HepG2 (cell line): Measurements from ENCODE around the gene RSKR. TPM values are rescaled to one million over a fixed set of nuclear protein-coding genes. Genes with fewer than 3 reads are reported as not detected.

Experiments
- AKNA ChIP-seq: sonication (generic); formaldehyde crosslinking; IDR thresholded peaks from 2 replicates; pipeline ENCODE4 v1.4.0; 2020; ENCODE audit warnings: missing genetic modification reagents, borderline replicate concordance
- GLI4 ChIP-seq: sonication (generic); formaldehyde crosslinking; IDR thresholded peaks from 2 replicates; pipeline ENCODE4 v1.5.1; 2020; ENCODE audit warnings: missing genetic modification reagents, mild to moderate bottlenecking, moderate library complexity, borderline replicate concordance
- HDAC2 ChIP-seq: sonication (generic); formaldehyde crosslinking; IDR thresholded peaks from 2 replicates; pipeline ENCODE4 v1.4.0; 2020; ENCODE audit warnings: missing genetic modification reagents
- IKZF5 ChIP-seq: IDR thresholded peaks from 2 replicates; pipeline ENCODE4 v1.6.1; 2018; ENCODE audit warnings: missing genetic modification reagents, mild to moderate bottlenecking, missing compliant biosample characterization
- ISL2 ChIP-seq: sonication (generic); formaldehyde crosslinking; IDR thresholded peaks from 2 replicates; pipeline ENCODE4 v1.5.0; 2020; ENCODE audit warnings: missing genetic modification reagents
- KLF16 ChIP-seq, 2 experiments: sonication (generic) in 1 of 2; formaldehyde crosslinking in 1 of 2; IDR thresholded peaks; 2 replicates each; pipeline versions ENCODE4 v1.6.1 to v1.8.0; 2016 to 2023; ENCODE audit warnings: missing genetic modification reagents in 2 of 2, missing compliant biosample characterization in 1 of 2
- MEIS1 ChIP-seq: sonication (generic); formaldehyde crosslinking; IDR thresholded peaks from 2 replicates; pipeline ENCODE4 v1.9.0; 2021; ENCODE audit warnings: mild to moderate bottlenecking, missing genetic modification reagents, moderate library complexity, borderline replicate concordance
- PBX2 ChIP-seq: IDR thresholded peaks from 2 replicates; pipeline ENCODE4 v1.6.1; 2016; ENCODE audit warnings: control low read depth
- RBAK ChIP-seq: sonication (generic); formaldehyde crosslinking; IDR thresholded peaks from 2 replicates; pipeline ENCODE4 v1.5.1; 2020; ENCODE audit warnings: mild to moderate bottlenecking, missing genetic modification reagents
- SRF ChIP-seq: IDR thresholded peaks from 2 replicates; pipeline ENCODE4 v1.6.1; 2011; ENCODE audit warnings: mild to moderate bottlenecking, low read depth, low read length, moderate library complexity
- STAT5B ChIP-seq: sonication (generic); formaldehyde crosslinking; IDR thresholded peaks from 2 replicates; pipeline ENCODE4 v1.4.0; 2020; ENCODE audit warnings: missing genetic modification reagents
- TFDP1 ChIP-seq: IDR thresholded peaks from 2 replicates; pipeline ENCODE4 v1.6.1; 2016; ENCODE audit warnings: missing compliant biosample characterization, missing genetic modification reagents, borderline replicate concordance
- THAP8 ChIP-seq: sonication (generic); formaldehyde crosslinking; IDR thresholded peaks from 2 replicates; pipeline ENCODE4 v1.5.1; 2020; ENCODE audit warnings: missing genetic modification reagents, mild to moderate bottlenecking, borderline replicate concordance
- ZNF224 ChIP-seq: sonication (generic); formaldehyde crosslinking; IDR thresholded peaks from 2 replicates; pipeline ENCODE4 v1.5.0; 2020; ENCODE audit warnings: mild to moderate bottlenecking, missing genetic modification reagents
- ZNF335 ChIP-seq: sonication (generic); formaldehyde crosslinking; IDR thresholded peaks from 2 replicates; pipeline ENCODE4 v1.4.0; 2020; ENCODE audit warnings: missing genetic modification reagents
- ZNF441 ChIP-seq: sonication (generic); formaldehyde crosslinking; IDR thresholded peaks from 2 replicates; pipeline ENCODE4 v1.7.0; 2021; ENCODE audit warnings: missing genetic modification reagents, borderline replicate concordance
- ZNF546 ChIP-seq: sonication (generic); formaldehyde crosslinking; conservative IDR thresholded peaks from 2 replicates; pipeline ENCODE4 v1.8.1; 2023; ENCODE audit warnings: mild to moderate bottlenecking, missing genetic modification reagents
- ZNF556 ChIP-seq: sonication (generic); formaldehyde crosslinking; IDR thresholded peaks from 2 replicates; pipeline ENCODE4 v1.4.0; 2020; ENCODE audit warnings: mild to moderate bottlenecking, missing genetic modification reagents, borderline replicate concordance
- ZNF784 ChIP-seq: sonication (generic); formaldehyde crosslinking; IDR thresholded peaks from 2 replicates; pipeline ENCODE4 v1.5.1; 2020; ENCODE audit warnings: missing genetic modification reagents, mild to moderate bottlenecking, borderline replicate concordance
- polyA plus RNA-seq, 8 experiments: library from polyadenylated mRNA; depleted of rRNA in 3 of 8; stranded (reverse) in 7 of 8; unstranded in 1 of 8; fragments of >200 nt; fragmentation: Illumina TruSeq in 4 of 8; extraction: Trizol in 4 of 8; gene quantifications; 2 replicates each; pipeline versions ENCODE4 v1.2.1 to v1.2.3, GENCODE V29; 2011 to 2016; ENCODE audit warnings: low read depth in 4 of 8, missing spikeins in 1 of 8, mixed read lengths in 1 of 8; ENCODE audit not compliant: insufficient read depth in 1 of 8
- total RNA-seq, 5 experiments: library from RNA; depleted of rRNA; stranded (reverse); fragments of >200 nt; fragmentation: Illumina TruSeq; extraction: Trizol; gene quantifications; 2 replicates each; pipeline ENCODE4 v1.2.3, GENCODE V29; 2016; ENCODE audit warnings: low read depth in 1 of 5

RSKR gene
- total and polyA plus RNA-seq, 2 of the 13 experiments (the other 11 are each of a cell fraction or from before 2014, with no cell fraction given) = 5.0 to 10.4 TPM

GRCh38 chr17:28571361-28572122, 42.4 kb downstream of the RSKR start, which contains the start of gene PIGS (continued):
- no peak for TF ChIP-seq AKNA (CRISPR knock-in tag)
- TF ChIP-seq STAT5B (CRISPR knock-in tag) = no peak
- no peak for TF ChIP-seq ZNF335 (CRISPR knock-in tag)
- peak; percentile 15; the same call in 1 of the 2 replicates for TF ChIP-seq HDAC2
- no peak for TF ChIP-seq SRF
- peak; percentile 74; the same call in 1 of the 2 replicates for TF ChIP-seq ZNF784 (CRISPR knock-in tag)
- TF ChIP-seq ZNF224 (CRISPR knock-in tag) = no peak
- no peak for TF ChIP-seq ZNF556 (CRISPR knock-in tag)
- TF ChIP-seq GLI4 (CRISPR knock-in tag) = no peak
- no peak for TF ChIP-seq ZNF441 (CRISPR knock-in tag)
- TF ChIP-seq PBX2 (CRISPR knock-in tag) = no peak
- TF ChIP-seq ISL2 (CRISPR knock-in tag) = 0 out of 2 replicates have a peak, but pooled peaks have one; percentile 38
- 0 out of 2 replicates have a peak, but pooled peaks have one; percentile 25 for TF ChIP-seq IKZF5 (CRISPR knock-in tag)
- no peak for TF ChIP-seq RBAK (CRISPR knock-in tag)
- TF ChIP-seq THAP8 (CRISPR knock-in tag) = no peak
- TF ChIP-seq KLF16 (CRISPR knock-in tag; IDR thresholded peaks at IDR 0.05) = no peak
- TF ChIP-seq MEIS1 = no peak
- TF ChIP-seq ZNF546 (CRISPR knock-in tag) = no peak
- peak; percentile 17; the same call in 1 of the 2 replicates for TF ChIP-seq TFDP1 (CRISPR knock-in tag)
